ENCODE data around the gene CTNNA3. TPM values are rescaled to one million over a fixed set of nuclear protein-coding genes. Genes with fewer than 3 reads are reported as not detected.

Gene CTNNA3
- total RNA-seq, 6 experiments from 2014 or later = 0.19 to 3.6 (median 1.2) TPM

DNA sequence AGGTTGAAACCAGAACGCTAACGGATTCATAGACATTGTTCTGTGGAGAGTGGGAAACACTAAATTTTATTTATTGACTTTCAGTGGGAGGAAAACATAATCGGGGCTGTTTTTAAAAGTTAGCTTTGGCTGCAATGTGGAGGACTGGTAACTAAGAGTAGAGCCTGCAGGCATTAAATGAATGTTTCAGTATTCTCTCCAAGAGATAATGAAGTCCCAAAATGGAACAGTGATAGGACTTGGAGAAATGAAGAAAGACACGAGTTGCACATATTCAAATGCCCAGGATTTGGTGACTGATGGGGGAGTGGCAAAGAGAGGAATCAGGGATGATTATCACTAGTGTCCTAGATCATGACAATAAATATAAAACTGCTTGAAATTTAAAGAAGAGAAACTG, 1130.0 kb downstream of the CTNNA3 start:
- no peak overlapping the region for H3K27ac ChIP-seq
- H3K4me1 ChIP-seq = no peaks in the 10 kb centered on the region
- ATAC-seq (no peak), DNase-seq (no peak)
- no peaks in the 10 kb centered on the region for H3K36me3 ChIP-seq
- no peak overlapping the region for H3K4me3 ChIP-seq
- intact Hi-C loops (cut with DNase I) = no loop called here
- no peaks in the 10 kb centered on the region for H3K27me3 ChIP-seq
- TF ChIP-seq POLR2A (IDR thresholded peaks at IDR 0.05) = no peak
- TF ChIP-seq, protein P1, sequence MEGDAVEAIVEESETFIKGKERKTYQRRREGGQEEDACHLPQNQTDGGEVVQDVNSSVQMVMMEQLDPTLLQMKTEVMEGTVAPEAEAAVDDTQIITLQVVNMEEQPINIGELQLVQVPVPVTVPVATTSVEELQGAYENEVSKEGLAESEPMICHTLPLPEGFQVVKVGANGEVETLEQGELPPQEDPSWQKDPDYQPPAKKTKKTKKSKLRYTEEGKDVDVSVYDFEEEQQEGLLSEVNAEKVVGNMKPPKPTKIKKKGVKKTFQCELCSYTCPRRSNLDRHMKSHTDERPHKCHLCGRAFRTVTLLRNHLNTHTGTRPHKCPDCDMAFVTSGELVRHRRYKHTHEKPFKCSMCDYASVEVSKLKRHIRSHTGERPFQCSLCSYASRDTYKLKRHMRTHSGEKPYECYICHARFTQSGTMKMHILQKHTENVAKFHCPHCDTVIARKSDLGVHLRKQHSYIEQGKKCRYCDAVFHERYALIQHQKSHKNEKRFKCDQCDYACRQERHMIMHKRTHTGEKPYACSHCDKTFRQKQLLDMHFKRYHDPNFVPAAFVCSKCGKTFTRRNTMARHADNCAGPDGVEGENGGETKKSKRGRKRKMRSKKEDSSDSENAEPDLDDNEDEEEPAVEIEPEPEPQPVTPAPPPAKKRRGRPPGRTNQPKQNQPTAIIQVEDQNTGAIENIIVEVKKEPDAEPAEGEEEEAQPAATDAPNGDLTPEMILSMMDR (IDR thresholded peaks at IDR 0.05) = no peak
- WGBS (ENCODE audit: insufficient coverage, low coverage, low lambda C conversion rate, missing lambda C conversion rate) = 50% methylated on average over 4 of the region's 4 CpGs
- no peaks in the 10 kb centered on the region for H3K9me3 ChIP-seq

DNA sequence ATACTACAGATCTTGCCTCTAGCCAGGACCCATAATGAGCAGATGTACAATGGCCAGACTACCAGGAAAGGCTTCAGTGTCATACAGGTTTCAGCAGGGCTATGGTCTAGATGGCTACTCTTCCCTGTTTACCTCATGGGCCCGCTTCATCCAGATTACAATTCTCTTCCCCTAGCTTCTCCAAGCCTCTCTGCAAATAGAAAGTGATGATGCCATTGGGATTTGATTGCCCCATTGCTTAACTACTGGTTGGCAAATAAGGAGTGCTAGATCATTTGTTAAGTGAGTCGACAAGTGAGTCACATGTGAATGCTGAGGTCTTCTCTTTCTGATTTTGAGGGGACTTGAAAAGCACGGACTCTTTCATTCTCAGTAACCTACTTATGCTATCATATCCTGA, 1131.7 kb downstream of the CTNNA3 start:
- no peaks in the 10 kb centered on the region for H3K36me3 ChIP-seq
- 42% methylated on average over 3 of the region's 3 CpGs for WGBS (ENCODE audit: insufficient coverage, low coverage, low lambda C conversion rate, missing lambda C conversion rate)
- no peak overlapping the region for H3K4me3 ChIP-seq
- H3K27ac ChIP-seq = no peak overlapping the region
- H3K4me1 ChIP-seq = no peaks in the 10 kb centered on the region
- TF ChIP-seq, protein P1 (IDR thresholded peaks at IDR 0.05) = no peak
- no peak for TF ChIP-seq POLR2A (IDR thresholded peaks at IDR 0.05)
- H3K27me3 ChIP-seq = no peaks in the 10 kb centered on the region
- ATAC-seq (no peak), DNase-seq (no peak)
- H3K9me3 ChIP-seq = no peaks in the 10 kb centered on the region
- intact Hi-C loops (cut with DNase I) = no loop called here

DNA sequence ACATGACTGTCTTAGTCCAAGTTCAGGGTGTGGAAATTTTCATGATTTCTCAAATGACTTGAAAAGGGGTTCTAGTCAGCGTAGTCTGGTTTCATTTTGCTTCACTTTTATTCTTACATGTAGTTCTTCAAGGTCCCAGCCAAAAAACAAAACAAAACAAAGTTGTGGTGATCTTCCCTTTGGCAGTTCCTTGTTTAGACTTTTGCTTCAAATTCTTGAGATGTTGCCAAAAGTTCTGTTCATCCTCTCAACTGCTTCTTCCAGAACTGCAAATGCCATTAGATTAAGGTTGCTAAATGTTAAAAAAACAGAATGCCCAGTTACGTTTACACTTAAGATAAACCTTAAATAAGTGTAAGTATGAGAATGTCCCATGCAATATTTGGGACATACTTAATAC, 1140.9 kb downstream of the CTNNA3 start:
- H3K36me3 ChIP-seq = no peaks in the 10 kb centered on the region
- WGBS (ENCODE audit: insufficient coverage, low coverage, low lambda C conversion rate, missing lambda C conversion rate) = 65% methylated on average over 2 of the region's 2 CpGs
- H3K4me3 ChIP-seq = no peak overlapping the region
- intact Hi-C loops (cut with DNase I) = no loop called here
- no peaks in the 10 kb centered on the region for H3K27me3 ChIP-seq
- DNase-seq (no peak), ATAC-seq (no peak)
- H3K9me3 ChIP-seq = no peaks in the 10 kb centered on the region
- H3K27ac ChIP-seq = no peak overlapping the region
- TF ChIP-seq, protein P1 (IDR thresholded peaks at IDR 0.05) = no peak
- no peak for TF ChIP-seq POLR2A (IDR thresholded peaks at IDR 0.05)
- H3K4me1 ChIP-seq = no peaks in the 10 kb centered on the region

GRCh38 chr10:66552331-66552730, 1143.7 kb downstream of the CTNNA3 start:
- 91% methylated on average over 1 of the region's 1 CpG for WGBS (ENCODE audit: insufficient coverage, low coverage, low lambda C conversion rate, missing lambda C conversion rate)
- ATAC-seq = no peak
- H3K9me3 ChIP-seq = no peaks in the 10 kb centered on the region
- no peak overlapping the region for H3K27ac ChIP-seq
- DNase-seq = no peak
- no peak overlapping the region for H3K4me3 ChIP-seq
- H3K27me3 ChIP-seq = no peaks in the 10 kb centered on the region
- H3K36me3 ChIP-seq = no peaks in the 10 kb centered on the region
- TF ChIP-seq POLR2A (IDR thresholded peaks at IDR 0.05) = no peak
- TF ChIP-seq, protein P1 (IDR thresholded peaks at IDR 0.05) = no peak
- H3K4me1 ChIP-seq = no peaks in the 10 kb centered on the region
- intact Hi-C loops (cut with DNase I) = no loop called here

GRCh38 chr10:66550351-66550750, 1145.6 kb downstream of the CTNNA3 start:
- Histone ChIP-seq H3K4me1 (no peaks in the 10 kb centered on the region), H3K9me3 (no peaks in the 10 kb centered on the region), H3K27me3 (no peaks in the 10 kb centered on the region), H3K27ac (no peak overlapping the region), H3K4me3 (no peak overlapping the region), H3K36me3 (no peaks in the 10 kb centered on the region)
- 61% methylated on average over 3 of the region's 3 CpGs for WGBS (ENCODE audit: insufficient coverage, low coverage, low lambda C conversion rate, missing lambda C conversion rate)
- ATAC-seq (no peak), DNase-seq (no peak)
- TF ChIP-seq, protein P1 (IDR thresholded peaks at IDR 0.05) = no peak
- TF ChIP-seq POLR2A (IDR thresholded peaks at IDR 0.05) = no peak
- intact Hi-C loops (cut with DNase I) = no loop called here

Data from right lobe of liver (tissue), 6 donors.